Left ventricle myocardium inferior (tissue), 1 donor: ENCODE measurements around the gene BANK1. TPM values are rescaled to one million over a fixed set of nuclear protein-coding genes. Genes with fewer than 3 reads are reported as not detected.

Experiments
- DNase-seq: peaks from one replicate; pipeline ENCODE4 v3.0.0-alpha.2; 2020
- H3K27ac ChIP-seq: fragments of 200-600 bp; replicated peaks from 2 replicates; pipeline ENCODE4 v1.8.0; 2021
- H3K27me3 ChIP-seq: fragments of 200-600 bp; 2 replicates; pipeline ENCODE4 v1.8.0; 2021; ENCODE audit warnings: low read depth
- H3K36me3 ChIP-seq: fragments of 200-600 bp; 2 replicates; pipeline ENCODE4 v1.8.0; 2021
- H3K4me1 ChIP-seq: fragments of 200-600 bp; 2 replicates; pipeline ENCODE4 v1.8.0; 2021
- H3K4me3 ChIP-seq: fragments of 200-600 bp; 2 replicates; pipeline ENCODE4 v1.8.0; 2021; ENCODE audit warnings: mild to moderate bottlenecking, moderate library complexity
- H3K9me3 ChIP-seq: fragments of 200-600 bp; replicated peaks from 2 replicates; pipeline ENCODE4 v1.8.0; 2021
- intact Hi-C: fragments of 100-400 bp; cut with micrococcal nuclease; formaldehyde crosslinking; loops from one replicate; pipeline ENCODE4 v1.11.0; 2022
- total RNA-seq: library from RNA; stranded (reverse); fragmentation: NEBNext Ultra II Directional; extraction: Animal tissue kit (Norgen Biotek cat#: 25700); gene quantifications from one replicate; pipeline ENCODE4 v1.2.1, GENCODE V29; 2021
- TF ChIP-seq, protein P1 (sequence below): fragments of 200-600 bp; IDR thresholded peaks from 2 replicates; pipeline ENCODE4 v1.8.0; 2021; ENCODE audit warnings: antibody characterized with exemption, mild to moderate bottlenecking, borderline replicate concordance
- donor health status: DM: no; HTN: yes; CAD: no; lungs with severe emphysema.

The BANK1 gene
- total RNA-seq, 1 donor from 2014 or later = 0.08 TPM

DNA sequence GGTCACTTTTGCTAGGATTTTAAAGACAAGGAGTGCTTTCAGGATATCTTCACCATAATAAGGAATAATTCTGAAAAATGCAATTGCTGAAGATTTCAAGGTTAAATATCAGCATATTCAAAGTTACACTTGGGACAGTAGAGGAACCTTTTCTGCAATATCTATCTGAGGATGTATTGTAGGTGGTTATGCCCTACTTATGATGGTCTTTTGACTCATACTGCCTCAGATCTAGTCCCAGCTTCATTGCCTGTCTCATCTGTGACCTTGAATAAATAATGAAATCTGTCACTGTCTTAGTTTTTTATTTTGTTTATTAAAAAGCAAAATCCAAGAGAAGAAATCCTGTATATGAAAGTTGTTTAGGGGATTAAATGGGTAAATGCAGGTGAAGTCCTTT is 2.9 kb downstream of the BANK1 start:
- Histone ChIP-seq H3K27me3 (peaks cover 42% of the 10 kb centered on the region), H3K4me3 (no peak overlapping the region), H3K4me1 (peaks cover 6% of the 10 kb centered on the region), H3K36me3 (no peaks in the 10 kb centered on the region), H3K9me3 (peaks cover 7% of the 10 kb centered on the region), H3K27ac (no peak overlapping the region)
- TF ChIP-seq, protein P1, sequence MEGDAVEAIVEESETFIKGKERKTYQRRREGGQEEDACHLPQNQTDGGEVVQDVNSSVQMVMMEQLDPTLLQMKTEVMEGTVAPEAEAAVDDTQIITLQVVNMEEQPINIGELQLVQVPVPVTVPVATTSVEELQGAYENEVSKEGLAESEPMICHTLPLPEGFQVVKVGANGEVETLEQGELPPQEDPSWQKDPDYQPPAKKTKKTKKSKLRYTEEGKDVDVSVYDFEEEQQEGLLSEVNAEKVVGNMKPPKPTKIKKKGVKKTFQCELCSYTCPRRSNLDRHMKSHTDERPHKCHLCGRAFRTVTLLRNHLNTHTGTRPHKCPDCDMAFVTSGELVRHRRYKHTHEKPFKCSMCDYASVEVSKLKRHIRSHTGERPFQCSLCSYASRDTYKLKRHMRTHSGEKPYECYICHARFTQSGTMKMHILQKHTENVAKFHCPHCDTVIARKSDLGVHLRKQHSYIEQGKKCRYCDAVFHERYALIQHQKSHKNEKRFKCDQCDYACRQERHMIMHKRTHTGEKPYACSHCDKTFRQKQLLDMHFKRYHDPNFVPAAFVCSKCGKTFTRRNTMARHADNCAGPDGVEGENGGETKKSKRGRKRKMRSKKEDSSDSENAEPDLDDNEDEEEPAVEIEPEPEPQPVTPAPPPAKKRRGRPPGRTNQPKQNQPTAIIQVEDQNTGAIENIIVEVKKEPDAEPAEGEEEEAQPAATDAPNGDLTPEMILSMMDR = no peak
- DNase-seq = no peak
- intact Hi-C loops = no loop called here

DNA sequence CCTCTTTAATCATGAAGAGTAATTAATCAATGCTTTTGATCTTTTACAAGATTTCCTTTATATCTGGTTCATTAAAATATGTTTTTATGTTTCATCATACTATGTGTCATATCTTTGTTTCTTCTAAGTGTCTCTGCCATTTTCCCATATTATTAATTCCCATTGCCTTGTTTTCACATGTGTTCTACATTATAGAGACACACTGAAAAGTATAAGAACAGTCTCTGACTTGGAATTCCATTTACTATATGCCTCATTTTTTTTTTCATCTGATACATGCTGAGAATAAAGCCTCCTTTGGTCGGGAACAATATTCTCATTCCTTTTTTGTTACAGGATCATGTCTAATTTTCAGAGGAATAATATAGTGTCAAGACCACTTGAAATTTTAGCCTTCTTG is 4.3 kb downstream of the BANK1 start:
- Histone ChIP-seq H3K4me3 (no peak overlapping the region), H3K4me1 (peaks cover 6% of the 10 kb centered on the region), H3K27ac (no peak overlapping the region), H3K9me3 (peaks cover 7% of the 10 kb centered on the region), H3K27me3 (peaks cover 35% of the 10 kb centered on the region), H3K36me3 (no peaks in the 10 kb centered on the region)
- no peak for DNase-seq
- intact Hi-C loops = no loop called here
- TF ChIP-seq, protein P1 = no peak

DNA sequence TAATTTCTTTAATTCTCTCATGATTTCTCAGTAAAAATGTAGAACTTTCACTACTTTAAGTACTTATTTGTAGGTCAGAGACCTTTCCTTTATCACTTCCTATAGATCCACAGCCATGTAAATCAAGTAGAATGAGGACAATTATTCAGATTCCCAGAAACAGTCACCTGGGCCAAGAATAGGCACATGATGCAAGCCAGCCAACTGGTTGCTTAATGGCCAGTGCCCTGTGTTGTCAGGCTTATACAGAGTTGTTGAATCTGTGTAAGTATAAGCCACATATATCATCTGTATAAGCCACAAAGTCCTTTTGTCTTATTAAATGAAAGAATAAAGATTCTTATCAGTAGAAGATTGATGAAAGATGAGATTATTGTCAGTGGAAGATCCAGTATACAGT is 5.2 kb downstream of the BANK1 start:
- H3K9me3 ChIP-seq = peaks cover 7% of the 10 kb centered on the region
- no peak overlapping the region for H3K4me3 ChIP-seq
- peaks cover 26% of the 10 kb centered on the region for H3K27me3 ChIP-seq
- peaks cover 3% of the 10 kb centered on the region for H3K4me1 ChIP-seq
- no peak for DNase-seq
- TF ChIP-seq, protein P1 = no peak
- intact Hi-C loops = no loop called here
- H3K36me3 ChIP-seq = no peaks in the 10 kb centered on the region
- H3K27ac ChIP-seq = no peak overlapping the region

DNA sequence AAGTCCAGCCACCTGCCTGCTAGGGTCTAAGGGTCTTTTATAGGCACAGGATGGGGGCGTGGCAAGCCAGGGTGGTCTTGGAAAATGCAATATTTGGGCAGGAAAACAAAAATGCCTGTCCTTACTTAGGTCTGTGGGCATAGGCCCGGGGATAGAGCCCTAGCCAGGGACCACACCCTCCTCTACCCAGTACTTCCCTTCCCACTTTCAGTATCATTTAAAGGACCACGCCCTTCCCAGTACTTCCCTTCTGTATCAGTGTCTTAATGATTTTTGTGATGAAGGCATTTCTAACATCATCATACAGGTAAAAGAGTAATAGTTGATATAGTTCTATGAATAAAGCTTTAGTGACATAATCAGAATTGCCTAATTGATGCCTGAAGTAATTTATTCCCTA is 11.4 kb downstream of the BANK1 start:
- TF ChIP-seq, protein P1 = no peak
- no peak for DNase-seq
- H3K4me3 ChIP-seq = no peak overlapping the region
- H3K27me3 ChIP-seq = no peaks in the 10 kb centered on the region
- H3K4me1 ChIP-seq = no peaks in the 10 kb centered on the region
- intact Hi-C loops = no loop called here
- H3K27ac ChIP-seq = no peak overlapping the region
- no peaks in the 10 kb centered on the region for H3K36me3 ChIP-seq
- peaks cover 7% of the 10 kb centered on the region for H3K9me3 ChIP-seq

DNA sequence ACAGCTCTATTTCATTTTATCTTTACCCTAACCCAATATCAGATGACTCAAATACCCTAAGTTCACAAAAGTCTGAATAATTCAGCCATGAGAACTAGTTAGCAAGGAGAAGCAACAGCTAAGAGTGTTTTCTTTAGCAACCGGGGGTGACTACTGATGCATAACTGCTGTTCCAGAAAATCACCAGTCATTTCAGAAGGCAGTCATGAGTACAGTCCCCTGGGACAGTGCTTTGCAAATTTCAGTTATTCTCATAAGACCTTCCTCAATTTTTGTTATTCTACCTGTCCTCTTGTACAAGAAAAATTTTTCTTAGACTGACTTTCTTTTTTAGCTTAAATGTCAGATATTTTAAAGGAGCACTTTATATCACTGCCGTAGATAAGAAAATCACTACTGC is 16.4 kb downstream of the BANK1 start:
- H3K4me1 ChIP-seq = no peaks in the 10 kb centered on the region
- TF ChIP-seq, protein P1 = no peak
- no peaks in the 10 kb centered on the region for H3K9me3 ChIP-seq
- no peak for DNase-seq
- no peak overlapping the region for H3K27ac ChIP-seq
- H3K4me3 ChIP-seq = no peak overlapping the region
- H3K27me3 ChIP-seq = no peaks in the 10 kb centered on the region
- intact Hi-C loops = no loop called here
- H3K36me3 ChIP-seq = no peaks in the 10 kb centered on the region

DNA sequence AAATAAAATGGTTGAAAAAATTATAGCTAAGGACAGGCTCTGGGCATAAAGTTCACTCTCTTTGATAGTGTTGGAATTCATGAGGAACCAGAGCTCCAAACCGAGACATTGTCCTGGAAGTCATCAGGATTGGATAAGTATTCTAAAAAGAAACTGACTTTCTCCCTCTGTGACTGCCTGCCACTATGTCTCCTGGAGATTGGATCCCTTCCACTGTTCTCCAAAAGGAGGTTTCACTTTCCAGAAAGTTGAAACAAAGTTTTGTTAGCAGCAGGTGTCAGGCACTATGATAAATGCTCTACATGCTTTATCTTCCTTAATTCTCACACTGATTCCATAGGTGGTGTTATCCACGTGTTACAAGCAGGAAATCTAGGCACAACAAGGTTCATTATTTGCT is 16.8 kb downstream of the BANK1 start:
- Histone ChIP-seq H3K27me3 (no peaks in the 10 kb centered on the region), H3K9me3 (no peaks in the 10 kb centered on the region), H3K4me3 (no peak overlapping the region), H3K4me1 (no peaks in the 10 kb centered on the region), H3K27ac (no peak overlapping the region), H3K36me3 (no peaks in the 10 kb centered on the region)
- intact Hi-C loops = no loop called here
- TF ChIP-seq, protein P1 = no peak
- no peak for DNase-seq
